NOMO-1 treated with DMSO at 0.1 percent for 48 hours (cell line): ENCODE data around the gene NKAIN2.
"Not testable (repeated sequence)": the region's sequence is repeated elsewhere in the genome, so short reads cannot be mapped to it uniquely, and the experiment has no call there.

Source experiments
- DNase-seq: peaks from one replicate; lab custom pipeline; 2025; ENCODE audit not compliant: unreplicated experiment; lab: John Stamatoyannopoulos, UW

NKAIN2 gene

GRCh38 chr6:124410425-124410824 lies 606.8 kb downstream of the NKAIN2 start:
- not testable (repeated sequence) for DNase-seq

- not testable (repeated sequence) for DNase-seq
Measured at GRCh38 chr6:124412657-124413056, 609.0 kb downstream of the NKAIN2 start.

- no peak for DNase-seq
Measured at GRCh38 chr6:124420116-124420840, 616.6 kb downstream of the NKAIN2 start.

GRCh38 chr6:124423621-124424020 lies 620.0 kb downstream of the NKAIN2 start:
- DNase-seq = peak; percentile 12

GRCh38 chr6:124430740-124431318 lies 627.2 kb downstream of the NKAIN2 start:
- no peak for DNase-seq

- DNase-seq = peak; percentile 71
Measured at GRCh38 chr6:124432620-124433019, 629.0 kb downstream of the NKAIN2 start.

GRCh38 chr6:124433387-124434160 lies 629.9 kb downstream of the NKAIN2 start:
- DNase-seq = no peak

GRCh38 chr6:124434421-124434820 lies 630.8 kb downstream of the NKAIN2 start:
- peak; percentile 81 for DNase-seq

- DNase-seq = no peak
Measured at GRCh38 chr6:124436803-124437202, 633.1 kb downstream of the NKAIN2 start.

- peak; percentile 31 for DNase-seq
Measured at GRCh38 chr6:124438546-124439065, 634.9 kb downstream of the NKAIN2 start.

- peak; percentile 54 for DNase-seq
Measured at GRCh38 chr6:124441450-124441849, 637.8 kb downstream of the NKAIN2 start.

- DNase-seq = peak; percentile 85
Measured at GRCh38 chr6:124443541-124443940, 639.9 kb downstream of the NKAIN2 start.

GRCh38 chr6:124445581-124445980 lies 641.9 kb downstream of the NKAIN2 start:
- no peak for DNase-seq

- peak; percentile 45 for DNase-seq
Measured at GRCh38 chr6:124446961-124447360, 643.3 kb downstream of the NKAIN2 start.

- no peak for DNase-seq
Measured at GRCh38 chr6:124459268-124459667, 655.6 kb downstream of the NKAIN2 start.

- DNase-seq = no peak
Measured at GRCh38 chr6:124462750-124463149, 659.1 kb downstream of the NKAIN2 start.

GRCh38 chr6:124463271-124463670 lies 659.6 kb downstream of the NKAIN2 start:
- no peak for DNase-seq

- DNase-seq = not testable (repeated sequence)
Measured at GRCh38 chr6:124464600-124464999, 660.9 kb downstream of the NKAIN2 start.

GRCh38 chr6:124466949-124467348 lies 663.3 kb downstream of the NKAIN2 start:
- no peak for DNase-seq

- DNase-seq = no peak
Measured at GRCh38 chr6:124467366-124467765, 663.7 kb downstream of the NKAIN2 start.

- DNase-seq = no peak
Measured at GRCh38 chr6:124470803-124471202, 667.1 kb downstream of the NKAIN2 start.

- DNase-seq = no peak
Measured at GRCh38 chr6:124475176-124475575, 671.5 kb downstream of the NKAIN2 start.
